NB4 (cell line): ENCODE results near the gene INCENP.
"Not testable (repeated sequence)": the region's sequence is repeated elsewhere in the genome, so short reads cannot be mapped to it uniquely, and the experiment has no call there.

ENCODE experiments used
- CTCF ChIP-seq: IDR thresholded peaks from one replicate; pipeline ENCODE4 v1.5.1; 2012; ENCODE audit warnings: low read depth, low read length
- POLR2A ChIP-seq: IDR thresholded peaks from 2 replicates; pipeline ENCODE4 v1.6.1; 2011; ENCODE audit warnings: mild to moderate bottlenecking; ENCODE audit not compliant: insufficient read length; ENCODE audit errors: extremely low read depth

DNA sequence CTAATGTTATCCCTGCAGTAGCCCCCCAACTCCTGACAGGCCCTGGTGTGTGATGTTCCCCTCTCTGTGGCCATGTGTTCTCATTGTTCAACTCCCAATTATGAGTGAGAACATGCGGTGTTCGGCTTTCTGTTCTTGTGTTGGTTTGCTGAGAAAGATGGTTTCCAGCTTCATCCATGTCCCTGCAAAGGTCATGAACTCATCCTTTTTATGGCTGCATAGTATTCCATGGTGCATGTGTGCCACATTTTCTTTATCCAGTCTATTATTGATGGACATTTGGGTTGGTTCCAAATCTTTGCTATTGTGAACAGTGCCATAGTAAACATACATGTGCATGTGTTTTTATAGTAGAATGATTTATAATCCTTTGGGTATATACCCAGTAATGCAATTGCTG, 73.6 kb downstream of the INCENP start:
- TF ChIP-seq CTCF, POLR2A: not testable (repeated sequence)
